NCI-H1417 (cell line): ENCODE results near the gene EFHD2.
A peak's percentile ranks its signal among the peaks of the same experiment; 100 is the strongest.
"Not testable (repeated sequence)": the region's sequence is repeated elsewhere in the genome, so short reads cannot be mapped to it uniquely, and the experiment has no call there.

Experiments
- DNase-seq, 3 experiments: peaks; one replicate each; lab custom pipeline; 2025; lab: John Stamatoyannopoulos, UW

Gene EFHD2

DNA sequence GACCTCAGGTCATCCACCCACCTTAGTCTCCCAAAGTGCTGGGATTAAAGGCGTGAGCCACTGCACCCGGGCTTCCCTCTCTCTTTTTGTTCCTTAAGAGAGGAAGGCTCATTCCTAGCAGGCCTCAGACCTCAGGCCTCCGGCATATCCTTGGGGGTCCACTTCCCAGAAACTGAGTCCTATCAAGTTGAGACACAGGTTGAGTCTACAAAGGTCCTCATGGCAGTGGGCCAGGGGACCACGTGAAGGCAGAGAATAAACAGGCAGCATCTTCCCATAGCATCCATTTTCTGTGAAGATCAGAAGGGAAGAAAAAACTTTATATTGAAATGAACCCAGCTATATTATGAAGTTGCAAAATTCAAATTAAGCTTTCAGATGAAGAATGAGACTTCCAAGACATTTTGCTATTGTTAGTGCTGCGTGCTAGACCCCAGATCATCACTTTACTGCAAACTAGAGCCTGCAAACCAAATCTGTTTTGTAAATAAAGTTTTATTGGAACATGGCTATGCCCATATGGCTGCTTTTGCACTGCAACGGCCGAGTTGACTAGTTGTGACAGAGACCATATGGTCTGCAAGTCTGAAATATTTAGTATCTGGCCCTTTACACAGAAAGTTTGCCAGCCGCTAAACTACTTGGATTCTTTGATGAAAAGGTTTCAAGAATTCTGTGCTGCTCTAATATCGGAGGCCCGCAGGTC lies 43.3 kb downstream of the EFHD2 start:
- no peak for DNase-seq

DNA sequence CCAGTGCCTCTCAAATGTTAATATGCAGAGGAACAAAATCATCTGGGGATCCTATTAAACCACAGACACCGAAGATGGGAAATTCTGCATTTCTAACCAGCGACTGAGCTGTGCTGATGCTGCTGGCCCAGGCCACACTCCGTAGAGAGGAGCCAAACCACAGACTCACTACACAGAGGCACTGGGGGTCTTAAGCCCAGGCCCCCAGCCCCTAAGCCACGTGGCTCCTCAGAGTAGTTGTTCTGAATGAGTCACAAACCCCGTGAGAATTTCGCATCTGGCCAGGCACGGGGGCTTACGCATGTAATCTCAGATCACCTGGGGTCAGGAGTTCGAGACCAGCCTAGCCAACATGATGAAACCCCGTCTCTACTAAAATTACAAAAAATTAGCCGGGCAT lies 44.0 kb downstream of the EFHD2 start:
- DNase-seq = no peak

DNA sequence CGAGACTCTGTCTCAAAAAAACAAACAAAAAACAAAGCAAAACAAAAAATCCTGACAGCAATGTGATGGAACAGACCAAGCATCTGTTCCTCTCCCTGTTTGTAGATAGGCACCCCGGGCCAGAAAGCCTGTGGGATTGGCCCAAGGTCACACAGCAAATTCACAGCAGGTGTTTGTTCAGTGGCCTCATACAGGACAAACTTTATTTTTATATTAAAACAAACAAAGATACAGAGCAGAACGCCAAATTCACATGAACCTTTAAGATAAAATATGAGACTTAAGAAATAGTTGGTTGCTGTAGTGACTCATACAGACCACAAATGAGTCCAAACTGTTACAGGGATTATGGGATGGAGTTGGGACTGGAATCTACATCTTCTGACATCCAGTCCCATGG lies 44.6 kb downstream of the EFHD2 start:
- DNase-seq = no peak

DNA sequence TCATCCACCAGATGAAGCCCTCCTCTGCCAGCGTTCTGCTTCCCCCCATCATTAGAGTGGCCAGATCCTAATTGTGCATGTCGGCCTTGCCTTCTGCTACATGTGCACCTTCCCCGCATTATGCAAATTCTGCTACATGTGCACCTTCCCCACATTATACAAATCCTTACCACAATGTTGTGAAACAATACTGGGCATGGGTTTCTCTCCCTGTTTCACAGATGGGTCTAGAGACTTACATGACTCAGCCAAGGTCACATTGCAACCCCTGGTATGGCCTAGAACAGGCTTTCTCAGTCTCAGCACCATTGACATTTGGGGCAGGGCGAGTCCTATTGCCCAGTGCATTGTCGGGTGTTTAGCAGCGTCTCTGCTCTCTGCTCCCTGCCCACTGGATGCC lies 45.8 kb downstream of the EFHD2 start:
- DNase-seq = no peak

DNA sequence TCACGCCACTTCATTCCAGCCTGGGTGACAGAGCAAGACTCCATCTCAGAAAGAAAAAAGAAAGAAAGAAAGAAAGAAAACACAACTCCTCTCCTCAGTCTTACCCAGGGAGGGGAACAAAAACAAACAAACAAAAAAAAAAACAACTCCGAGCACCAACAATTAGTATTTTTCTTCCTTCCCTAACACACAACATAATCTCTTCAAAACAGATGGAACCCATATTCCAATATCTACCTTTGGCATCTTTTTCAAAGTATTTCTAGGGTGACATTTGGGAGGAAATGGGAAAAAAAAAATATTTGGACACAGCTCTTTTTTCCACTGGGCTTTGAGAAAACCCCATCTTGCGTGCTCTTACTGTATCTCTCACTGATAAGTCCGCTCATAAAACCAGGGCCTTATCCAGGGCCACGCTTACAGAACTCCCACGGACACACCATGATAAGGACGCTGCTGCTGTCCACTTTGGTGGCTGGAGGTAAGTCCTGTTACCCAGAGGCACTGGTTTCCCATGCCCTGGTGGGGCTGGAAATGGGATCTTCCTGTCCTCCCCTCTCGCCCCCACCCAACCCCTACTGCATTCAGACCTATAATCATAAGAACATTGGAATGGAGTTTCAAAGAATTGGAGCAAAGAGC lies 46.7 kb downstream of the EFHD2 start, which contains the start of gene CELA2A:
Gene CELA2A (plus strand): TSS at position 420 of the 642 bp plus-strand sequence. CDS start 22 bp downstream, at position 442.
- no peak for DNase-seq

DNA sequence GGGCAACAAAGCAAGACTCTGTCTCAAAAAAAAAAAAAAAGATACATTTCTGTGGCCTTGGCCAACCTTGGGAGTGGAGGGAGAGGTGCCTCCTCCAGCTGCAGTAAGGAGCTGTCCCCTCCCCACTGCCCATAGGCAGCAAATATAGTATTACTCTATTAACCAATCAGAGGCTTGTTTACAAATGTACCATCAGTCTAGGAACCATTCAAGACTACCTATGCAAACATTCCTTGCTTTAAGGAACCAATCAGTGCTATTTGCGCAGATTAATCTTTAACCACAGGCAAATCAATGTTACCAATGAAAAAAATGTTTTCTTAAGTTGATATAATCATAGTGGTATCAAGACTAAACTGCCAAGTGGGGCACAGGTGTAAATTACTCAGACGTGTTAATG lies 47.9 kb downstream of the EFHD2 start:
- no peak for DNase-seq

DNA sequence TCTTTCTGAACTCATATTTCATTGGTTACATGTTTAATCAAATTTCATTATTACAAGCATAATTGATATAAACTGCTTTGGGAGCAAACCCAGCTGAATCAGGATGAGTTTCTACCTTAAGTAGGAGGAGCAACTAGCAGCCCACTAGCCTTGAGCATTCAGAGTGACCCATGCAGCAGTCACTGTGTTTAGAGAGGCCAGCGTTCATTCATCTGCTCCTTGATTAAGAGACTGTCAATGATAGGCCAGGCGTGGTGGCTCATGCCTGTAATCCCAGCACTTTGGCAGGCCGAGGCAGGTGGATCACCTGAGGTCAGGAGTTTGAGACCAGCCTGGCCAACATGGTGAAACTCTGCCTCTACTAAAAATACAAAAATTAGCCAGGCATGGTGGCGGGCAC lies 48.7 kb downstream of the EFHD2 start:
- not testable (repeated sequence) for DNase-seq

DNA sequence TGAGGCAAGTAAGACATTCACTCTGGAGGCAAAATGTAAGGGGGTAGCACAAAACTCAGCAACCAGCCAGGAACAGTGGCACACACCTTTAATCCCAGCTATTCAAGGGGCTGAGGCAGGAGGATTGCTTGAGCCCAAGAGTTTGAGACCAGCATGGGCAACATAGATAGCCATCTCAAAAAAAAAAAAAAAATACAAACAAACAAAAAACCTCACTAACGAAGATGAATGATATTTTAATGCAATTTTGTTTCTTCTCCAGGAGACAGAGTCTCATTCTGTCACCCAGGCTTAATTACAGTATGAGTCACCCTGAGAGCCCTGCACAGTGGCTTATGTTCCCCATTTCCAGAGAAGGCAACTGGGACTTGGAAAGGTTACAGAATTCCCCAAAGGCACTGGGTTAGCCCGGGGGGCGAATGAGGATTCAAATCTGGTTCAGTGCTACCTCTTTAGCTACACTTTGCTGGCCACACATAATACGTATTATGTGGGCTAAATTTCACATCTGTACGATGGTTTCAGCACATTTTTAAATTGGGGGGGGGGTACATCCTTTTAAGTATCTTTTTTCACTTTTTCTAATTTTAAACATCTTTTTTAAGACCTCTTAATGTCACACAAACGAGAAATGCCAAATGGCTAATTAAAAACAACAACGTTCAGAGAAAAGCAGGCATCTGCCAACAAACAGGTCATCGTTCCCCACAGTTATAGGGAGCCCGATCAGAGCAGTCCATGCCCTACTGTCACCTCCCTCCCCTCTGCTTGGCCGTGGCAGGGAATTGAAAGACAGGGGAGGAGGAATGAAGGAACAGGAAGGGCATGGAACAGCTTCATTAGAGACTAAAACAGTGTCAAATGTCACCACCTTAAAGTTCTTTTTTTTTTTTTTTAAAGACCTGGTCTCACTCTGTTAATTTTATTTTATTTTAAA lies 50.4 kb downstream of the EFHD2 start:
- DNase-seq = peak in 1 of 3 experiments; percentile 29

DNA sequence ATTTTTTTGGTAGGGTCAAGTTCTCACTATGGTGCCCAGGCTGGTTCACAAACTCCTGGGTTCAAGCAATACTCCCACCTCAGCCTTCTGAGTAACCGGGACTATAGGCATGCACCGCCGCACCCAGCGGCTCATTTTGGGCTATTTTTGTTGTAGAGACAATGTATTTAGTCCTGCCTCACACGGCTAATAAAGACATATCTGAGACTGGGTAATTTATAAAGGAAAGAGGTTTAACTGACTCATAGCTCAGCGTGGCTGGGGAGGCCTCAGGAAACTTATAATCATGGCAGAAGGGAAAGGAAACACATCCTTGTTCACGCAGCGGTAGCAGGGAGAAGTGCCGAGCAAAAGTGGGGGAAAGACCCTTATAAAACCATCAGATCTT lies 51.0 kb downstream of the EFHD2 start:
- DNase-seq = no peak

DNA sequence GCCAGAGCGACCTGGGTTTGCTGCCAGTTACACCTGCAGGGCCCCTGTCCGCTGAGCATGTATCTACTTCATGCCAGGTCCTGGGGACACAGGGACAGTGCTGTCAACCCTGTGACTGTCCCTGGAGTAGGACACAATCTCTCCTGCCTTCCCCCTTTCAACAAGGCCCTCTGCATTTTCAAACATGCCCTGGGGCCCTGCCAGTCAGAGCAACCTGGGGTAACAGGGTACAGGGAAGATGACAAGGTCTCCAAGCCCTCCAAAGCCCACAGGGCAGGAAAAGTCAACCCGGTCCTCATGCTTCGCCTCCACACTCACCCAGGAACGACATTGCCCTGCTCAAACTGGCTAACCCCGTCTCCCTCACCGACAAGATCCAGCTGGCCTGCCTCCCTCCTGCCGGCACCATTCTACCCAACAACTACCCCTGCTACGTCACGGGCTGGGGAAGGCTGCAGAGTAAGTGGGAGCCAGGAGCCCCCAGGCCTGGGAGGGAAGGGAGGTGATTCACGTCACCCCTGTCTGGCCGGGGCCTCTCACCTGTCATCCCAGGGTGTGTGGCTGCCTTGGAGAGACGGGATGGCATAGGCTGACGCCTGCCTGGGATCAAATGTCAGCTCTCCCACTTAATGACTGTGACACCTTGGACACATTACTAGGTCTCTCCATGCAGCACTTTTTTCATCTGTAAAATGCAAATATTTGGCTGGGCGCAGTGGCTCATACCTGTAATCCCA lies 53.5 kb downstream of the EFHD2 start:
- peak; percentile 28 to 64 (median 42) for DNase-seq

DNA sequence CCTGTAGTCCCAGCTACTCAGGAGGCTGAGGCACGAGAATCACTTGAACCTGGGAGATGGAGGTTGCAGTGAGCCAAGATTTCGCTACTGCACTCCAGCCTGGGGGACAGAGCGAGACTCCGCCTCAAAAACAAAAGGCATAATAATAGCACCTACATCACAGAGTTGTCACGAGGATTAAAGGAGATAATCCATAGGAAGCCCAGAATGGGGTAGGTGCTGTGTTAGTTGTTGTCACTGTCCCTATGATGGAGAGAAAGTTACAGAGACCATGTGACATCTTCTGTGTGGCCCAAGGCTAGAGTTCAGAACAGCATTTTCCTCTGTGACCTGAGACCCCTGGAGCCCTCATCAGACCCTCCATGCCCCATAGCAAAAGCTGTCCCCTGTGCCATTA lies 54.2 kb downstream of the EFHD2 start:
- not testable (repeated sequence) for DNase-seq

DNA sequence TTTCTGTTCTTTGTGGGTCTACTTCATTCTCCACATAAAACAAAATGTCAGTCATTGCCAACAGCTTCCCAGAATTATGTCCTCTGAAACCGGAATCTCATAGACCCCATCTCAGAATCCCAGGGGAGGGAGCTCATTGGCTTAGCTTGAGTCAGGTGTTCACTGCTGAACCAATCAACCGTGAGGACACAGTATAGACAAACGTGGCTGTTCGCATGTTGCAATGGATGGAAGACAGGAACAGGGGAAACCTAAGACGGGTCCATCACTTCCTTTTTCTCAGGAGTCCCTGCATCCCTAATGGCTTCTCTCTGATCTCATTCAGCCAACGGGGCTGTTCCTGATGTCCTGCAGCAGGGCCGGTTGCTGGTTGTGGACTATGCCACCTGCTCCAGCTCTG lies 56.0 kb downstream of the EFHD2 start:
- DNase-seq = no peak

DNA sequence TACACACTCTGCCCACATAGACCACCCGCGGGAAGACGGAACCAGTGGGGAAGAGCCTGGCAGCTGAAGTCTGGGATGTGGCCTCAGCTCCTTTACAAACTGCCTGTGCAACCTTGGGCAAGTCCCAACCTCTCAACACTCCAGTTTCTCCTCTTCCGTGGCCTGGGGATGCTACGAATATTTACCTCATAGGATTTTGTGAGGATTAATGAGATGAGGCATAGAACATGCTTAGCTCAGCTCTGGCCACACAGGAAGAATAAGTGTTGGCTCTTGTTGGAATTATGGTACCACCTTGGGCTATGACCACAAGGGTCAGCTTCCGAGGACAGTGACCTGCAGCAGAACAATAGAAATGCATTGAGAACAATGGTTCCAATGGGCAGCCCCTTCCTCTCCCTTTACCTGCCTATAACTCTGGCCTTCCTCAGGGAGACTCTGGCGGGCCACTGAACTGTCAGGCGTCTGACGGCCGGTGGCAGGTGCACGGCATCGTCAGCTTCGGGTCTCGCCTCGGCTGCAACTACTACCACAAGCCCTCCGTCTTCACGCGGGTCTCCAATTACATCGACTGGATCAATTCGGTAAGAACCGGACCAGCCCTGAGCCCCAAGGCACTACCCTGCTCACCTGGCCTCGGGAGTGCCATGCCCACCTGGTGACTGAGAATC lies 57.4 kb downstream of the EFHD2 start:
- not testable (repeated sequence) for DNase-seq

DNA sequence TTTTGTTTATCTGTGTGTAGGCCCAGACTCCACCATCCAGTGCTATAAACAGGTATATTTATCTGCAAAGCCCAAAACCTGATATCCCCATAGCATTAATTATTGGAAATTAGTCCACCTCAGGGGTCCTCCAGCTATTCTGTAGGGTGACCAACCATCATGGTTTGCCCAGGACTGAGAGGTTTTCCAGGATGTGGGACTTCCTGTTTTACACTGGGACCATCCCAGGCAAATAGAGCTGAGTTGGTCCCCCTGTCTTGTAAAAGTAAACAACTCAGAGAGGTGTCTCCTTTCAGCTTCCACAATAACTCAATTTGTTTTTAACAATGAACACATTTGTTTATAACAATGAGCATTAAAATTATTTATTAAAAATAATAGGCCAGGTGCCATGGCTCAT lies 58.5 kb downstream of the EFHD2 start:
- DNase-seq = peak in 1 of 3 experiments; percentile 3

DNA sequence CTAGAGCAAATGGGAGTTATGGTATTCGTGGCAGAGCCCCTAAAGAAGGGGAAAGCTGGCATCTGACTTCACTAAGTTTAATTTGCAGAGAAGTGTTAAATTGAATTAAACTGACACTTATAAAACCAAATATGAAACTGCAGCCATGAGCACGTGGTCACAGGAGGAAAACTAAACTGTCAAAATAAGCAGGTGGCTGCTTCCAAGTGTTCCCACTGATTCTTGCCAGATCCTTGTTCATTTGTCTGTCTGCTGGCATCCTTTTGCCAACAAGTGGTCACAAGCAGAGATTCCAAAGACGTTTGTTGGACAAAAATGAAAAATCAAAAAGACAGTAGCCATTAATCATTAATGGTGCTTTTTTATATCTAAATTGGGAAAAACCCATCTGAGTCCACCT lies 59.7 kb downstream of the EFHD2 start:
- DNase-seq = no peak

DNA sequence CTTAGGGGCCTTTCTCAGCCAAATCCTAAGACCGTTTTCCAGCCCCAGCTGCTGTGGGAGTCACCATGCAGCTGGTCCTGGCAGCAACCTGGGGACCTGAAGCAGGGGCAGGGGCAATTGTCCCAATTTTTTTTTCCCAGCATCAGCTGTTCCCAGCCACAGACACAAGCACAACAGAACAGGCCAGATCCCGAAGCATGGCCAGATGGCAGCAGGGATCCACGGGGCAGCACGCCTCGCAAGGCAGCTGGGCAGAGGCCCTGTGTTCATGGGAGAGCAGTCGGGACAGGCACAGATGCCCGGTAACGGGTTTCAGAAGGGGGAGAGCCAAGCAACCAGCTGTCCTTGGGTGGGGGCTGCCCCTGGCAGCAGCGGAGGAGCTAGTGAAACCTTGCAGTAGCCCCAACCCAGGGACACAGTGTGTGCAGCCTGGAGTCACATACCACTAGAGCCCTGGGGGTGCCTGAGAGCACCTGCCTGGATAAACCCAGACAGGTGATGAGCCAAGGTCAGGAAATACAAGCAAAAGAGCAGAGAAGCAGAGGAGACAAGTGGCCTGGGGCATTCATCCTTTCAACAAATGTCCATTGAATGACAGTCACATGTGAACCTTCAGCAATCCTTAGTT lies 60.2 kb downstream of the EFHD2 start:
- DNase-seq = not testable (repeated sequence)

DNA sequence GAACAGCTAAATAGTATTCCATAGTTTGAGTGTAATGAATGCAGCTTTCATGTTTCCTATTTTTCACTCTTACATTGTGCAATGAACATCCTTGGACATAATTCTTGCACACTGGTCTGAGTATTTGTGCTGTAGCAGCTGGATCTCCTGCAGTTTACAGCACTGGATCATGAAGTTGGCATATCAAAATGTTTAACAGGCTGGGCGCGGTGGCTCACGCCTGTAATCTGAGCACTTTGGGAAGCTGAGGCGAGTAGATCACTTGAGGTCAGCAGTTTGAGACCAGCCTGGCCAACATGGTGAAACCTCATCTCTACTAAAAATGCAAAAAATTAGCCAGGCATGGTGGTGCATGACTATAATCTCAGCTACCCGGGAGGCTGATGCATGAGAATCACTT lies 61.4 kb downstream of the EFHD2 start:
- DNase-seq = not testable (repeated sequence)

DNA sequence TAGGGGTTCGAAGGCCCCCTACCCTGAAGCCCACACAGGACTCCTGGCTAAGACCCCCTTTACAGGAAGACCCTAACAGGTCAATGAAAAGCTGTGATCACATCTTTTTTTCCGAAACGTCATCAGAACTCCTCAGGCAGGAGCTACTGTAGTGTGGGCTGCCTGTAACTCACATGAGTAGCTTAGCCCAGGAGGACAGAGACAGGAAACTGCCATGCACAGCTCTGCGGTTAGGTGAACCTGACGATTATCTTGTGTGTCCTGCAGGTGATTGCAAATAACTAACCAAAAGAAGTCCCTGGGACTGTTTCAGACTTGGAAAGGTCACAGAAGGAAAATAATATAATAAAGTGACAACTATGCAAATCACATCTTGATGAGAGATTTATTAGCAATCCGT lies 62.0 kb downstream of the EFHD2 start:
- DNase-seq = not testable (repeated sequence)

DNA sequence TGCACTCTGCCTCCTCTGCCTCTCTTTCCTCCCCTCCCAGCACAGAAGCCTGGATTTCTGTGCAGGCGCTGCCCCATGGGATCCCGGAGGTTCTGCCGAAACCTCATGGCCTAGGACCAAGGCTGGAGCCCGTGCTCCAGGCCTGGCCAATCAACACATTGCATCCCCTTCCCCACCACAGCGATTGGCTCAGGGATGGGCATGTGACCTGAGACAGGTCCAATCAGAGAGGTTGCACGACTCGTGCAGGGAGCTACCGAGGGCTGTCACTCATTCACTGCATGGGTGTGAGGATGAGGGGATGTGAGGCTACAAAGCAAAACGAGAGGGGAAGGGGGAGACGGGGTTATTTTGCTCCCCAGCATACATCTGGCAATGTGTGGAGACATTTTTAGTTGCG lies 62.9 kb downstream of the EFHD2 start:
- DNase-seq = no peak

DNA sequence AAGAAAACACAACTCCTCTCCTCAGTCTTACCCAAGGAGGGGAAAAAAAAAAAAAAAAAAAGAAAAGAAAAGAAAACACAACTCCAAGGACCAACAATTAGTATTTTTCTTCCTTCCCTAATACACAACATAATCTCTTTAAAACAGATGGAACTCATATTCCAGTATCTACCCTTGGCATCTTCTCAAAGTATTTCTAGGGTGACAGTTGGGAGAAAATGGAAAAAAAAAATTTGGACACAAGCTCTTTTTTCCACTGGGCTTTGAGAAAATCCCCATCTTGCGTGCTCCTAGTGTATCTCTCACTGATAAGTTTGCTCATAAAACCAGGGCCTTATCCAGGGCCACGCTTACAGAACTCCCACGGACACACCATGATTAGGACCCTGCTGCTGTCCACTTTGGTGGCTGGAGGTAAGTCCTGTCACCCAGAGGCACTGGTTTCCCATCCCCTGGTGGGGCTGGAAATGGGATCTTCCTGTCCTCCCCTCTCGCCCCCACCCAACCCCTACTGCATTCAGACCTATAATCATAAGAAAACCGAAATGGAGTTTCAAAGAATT lies 66.1 kb downstream of the EFHD2 start, which contains the start of gene CELA2B:
Gene CELA2B (plus strand): TSS at position 353 of the 563 bp plus-strand sequence. CDS start 22 bp downstream, at position 375.
- no peak for DNase-seq
